Mammary epithelial cell (primary cell): ENCODE data around the gene CD3G.

Source experiments
- EZH2 ChIP-seq: IDR thresholded peaks from 2 replicates; pipeline ENCODE4 v1.6.1; 2012; ENCODE audit warnings: low read length, inconsistent platforms, borderline replicate concordance
- TF ChIP-seq, protein P1 (sequence below), 2 donors: IDR thresholded peaks in 1 of 2; conservative IDR thresholded peaks in 1 of 2; 2 replicates each; pipeline ENCODE4 v1.5.1; 2011 to 2012; ENCODE audit warnings: inconsistent platforms in 2 of 2, low read length in 2 of 2, mild to moderate bottlenecking in 2 of 2, control low read depth in 1 of 2, low read depth in 1 of 2; ENCODE audit not compliant: insufficient read depth in 1 of 2; ENCODE audit errors: extremely low read depth in 1 of 2

DNA sequence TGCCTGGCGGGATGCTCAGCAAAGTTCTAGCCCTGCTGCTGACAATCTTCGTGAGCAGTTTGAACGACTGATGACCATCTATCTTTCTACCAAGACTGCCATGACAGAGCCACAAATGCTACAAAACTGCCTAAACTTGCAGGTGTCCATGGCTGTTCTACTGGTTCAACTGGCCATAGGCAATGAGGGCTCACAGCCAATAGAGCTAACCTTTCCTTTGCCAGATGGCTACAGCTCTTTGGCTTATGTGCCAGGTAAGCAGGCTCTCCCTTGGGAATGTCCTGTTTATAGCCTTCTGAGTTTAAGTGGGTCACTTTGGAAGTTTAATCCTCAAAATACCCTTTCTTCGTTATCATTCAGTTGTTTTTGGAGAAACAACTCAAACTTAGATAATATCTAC is 35.4 kb downstream of the CD3G start:
- no peak for TF ChIP-seq EZH2
- TF ChIP-seq, protein P1, sequence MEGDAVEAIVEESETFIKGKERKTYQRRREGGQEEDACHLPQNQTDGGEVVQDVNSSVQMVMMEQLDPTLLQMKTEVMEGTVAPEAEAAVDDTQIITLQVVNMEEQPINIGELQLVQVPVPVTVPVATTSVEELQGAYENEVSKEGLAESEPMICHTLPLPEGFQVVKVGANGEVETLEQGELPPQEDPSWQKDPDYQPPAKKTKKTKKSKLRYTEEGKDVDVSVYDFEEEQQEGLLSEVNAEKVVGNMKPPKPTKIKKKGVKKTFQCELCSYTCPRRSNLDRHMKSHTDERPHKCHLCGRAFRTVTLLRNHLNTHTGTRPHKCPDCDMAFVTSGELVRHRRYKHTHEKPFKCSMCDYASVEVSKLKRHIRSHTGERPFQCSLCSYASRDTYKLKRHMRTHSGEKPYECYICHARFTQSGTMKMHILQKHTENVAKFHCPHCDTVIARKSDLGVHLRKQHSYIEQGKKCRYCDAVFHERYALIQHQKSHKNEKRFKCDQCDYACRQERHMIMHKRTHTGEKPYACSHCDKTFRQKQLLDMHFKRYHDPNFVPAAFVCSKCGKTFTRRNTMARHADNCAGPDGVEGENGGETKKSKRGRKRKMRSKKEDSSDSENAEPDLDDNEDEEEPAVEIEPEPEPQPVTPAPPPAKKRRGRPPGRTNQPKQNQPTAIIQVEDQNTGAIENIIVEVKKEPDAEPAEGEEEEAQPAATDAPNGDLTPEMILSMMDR (conservative IDR thresholded peaks at IDR 0.05 in 1 of 2, IDR thresholded peaks at IDR 0.05 in 1 of 2; ENCODE audit: extremely low read depth in 1 of 2, insufficient read depth in 1 of 2, low read depth in 1 of 2, low read length in 2 of 2): no peak
